Osteoblast (primary cell): Measurements from ENCODE around the gene ARNT2. TPM values are rescaled to one million over a fixed set of nuclear protein-coding genes. Genes with fewer than 3 reads are reported as not detected.

ENCODE experiments used
- DNase-seq: peaks from one replicate; pipeline ENCODE4 v3.0.0; 2011; ENCODE audit warnings: low spot score, mixed read lengths; ENCODE audit not compliant: insufficient read length; ENCODE audit errors: missing footprints
- H2AFZ ChIP-seq: 2 replicates; pipeline ENCODE4 v1.6.0; 2011; ENCODE audit warnings: mild to moderate bottlenecking, low read length
- H3K27ac ChIP-seq: 2 replicates; pipeline ENCODE4 v1.5.1; 2011; ENCODE audit warnings: mild to moderate bottlenecking, low read depth, low read length, moderate library complexity
- H3K27me3 ChIP-seq: 2 replicates; pipeline ENCODE4 v1.6.0; 2012; ENCODE audit warnings: mild to moderate bottlenecking, control low read depth, inconsistent platforms, low read length, moderate library complexity; ENCODE audit not compliant: insufficient read depth
- H3K36me3 ChIP-seq: 2 replicates; pipeline ENCODE4 v1.5.1; 2011; ENCODE audit warnings: mild to moderate bottlenecking, low read length, control low read depth, moderate library complexity; ENCODE audit not compliant: insufficient read depth
- H3K4me1 ChIP-seq: 2 replicates; pipeline ENCODE4 v1.5.1; 2011; ENCODE audit warnings: mild to moderate bottlenecking, low read length, control low read depth, moderate library complexity; ENCODE audit not compliant: insufficient read depth
- H3K4me2 ChIP-seq: 2 replicates; pipeline ENCODE4 v1.6.0; 2011; ENCODE audit warnings: mild to moderate bottlenecking, low read length; ENCODE audit not compliant: insufficient read depth
- H3K4me3 ChIP-seq: fragments of 200-600 bp; sonication (generic); 3 replicates; pipeline ENCODE4 v1.5.1; 2012; ENCODE audit warnings: mild to moderate bottlenecking, low read length, inconsistent platforms; ENCODE audit not compliant: insufficient read depth
- H3K79me2 ChIP-seq: 2 replicates; pipeline ENCODE4 v1.6.0; 2012; ENCODE audit warnings: mild to moderate bottlenecking, low read length, control low read depth, inconsistent platforms; ENCODE audit not compliant: insufficient read depth
- H3K9me3 ChIP-seq: 2 replicates; pipeline ENCODE4 v1.5.1; 2011; ENCODE audit warnings: low read depth, low read length, control low read depth
- H4K20me1 ChIP-seq: 2 replicates; pipeline ENCODE4 v1.6.0; 2012; ENCODE audit warnings: mild to moderate bottlenecking, low read length, control low read depth; ENCODE audit not compliant: insufficient read depth
- CTCF ChIP-seq: IDR thresholded peaks from 2 replicates; pipeline ENCODE4 v1.5.1; 2011; ENCODE audit warnings: mild to moderate bottlenecking, low read depth, low read length, moderate library complexity; ENCODE audit errors: extremely low read depth
- total RNA-seq: library from RNA; depleted of rRNA; stranded (reverse); fragments of >200 nt; gene quantifications from 2 replicates; pipeline ENCODE4 v1.2.3, GENCODE V29; 2012

The ARNT2 gene
- total RNA-seq, 1 donor = 30.0 TPM

GRCh38 chr15:80612118-80612823 is 208.1 kb downstream of the ARNT2 start:
- Histone ChIP-seq H2AFZ (no peak overlapping the region), H3K4me2 (no peak overlapping the region), H3K4me1 (peaks cover 14% of the 10 kb centered on the region), H3K27ac (no peak overlapping the region), H3K79me2 (no peaks in the 10 kb centered on the region), H4K20me1 (no peaks in the 10 kb centered on the region), H3K36me3 (no peaks in the 10 kb centered on the region), H3K9me3 (no peaks in the 10 kb centered on the region), H3K27me3 (no peaks in the 10 kb centered on the region), H3K4me3 (no peak overlapping the region)
- no peak for TF ChIP-seq CTCF
- DNase-seq = no peak

GRCh38 chr15:80613762-80614365 is 209.7 kb downstream of the ARNT2 start:
- no peak for TF ChIP-seq CTCF
- Histone ChIP-seq H3K27me3 (no peaks in the 10 kb centered on the region), H3K27ac (no peak overlapping the region), H3K9me3 (no peaks in the 10 kb centered on the region), H2AFZ (no peak overlapping the region), H3K4me1 (peaks cover 19% of the 10 kb centered on the region), H3K79me2 (no peaks in the 10 kb centered on the region), H3K36me3 (no peaks in the 10 kb centered on the region), H4K20me1 (no peaks in the 10 kb centered on the region), H3K4me3 (no peak overlapping the region), H3K4me2 (no peak overlapping the region)
- DNase-seq = no peak

- Histone ChIP-seq H4K20me1 (no peaks in the 10 kb centered on the region), H3K27ac (no peak overlapping the region), H2AFZ (no peak overlapping the region), H3K4me3 (no peak overlapping the region), H3K4me1 (peaks cover 25% of the 10 kb centered on the region), H3K79me2 (no peaks in the 10 kb centered on the region), H3K4me2 (no peak overlapping the region), H3K9me3 (no peaks in the 10 kb centered on the region), H3K36me3 (no peaks in the 10 kb centered on the region), H3K27me3 (no peaks in the 10 kb centered on the region)
- no peak for DNase-seq
- TF ChIP-seq CTCF = no peak
Measured at GRCh38 chr15:80614711-80615360, 210.7 kb downstream of the ARNT2 start.

- Histone ChIP-seq H3K27ac (no peak overlapping the region), H3K36me3 (no peaks in the 10 kb centered on the region), H2AFZ (no peak overlapping the region), H3K4me1 (peaks cover 25% of the 10 kb centered on the region), H3K79me2 (no peaks in the 10 kb centered on the region), H3K4me3 (no peak overlapping the region), H4K20me1 (no peaks in the 10 kb centered on the region), H3K27me3 (no peaks in the 10 kb centered on the region), H3K4me2 (no peak overlapping the region), H3K9me3 (no peaks in the 10 kb centered on the region)
- no peak for DNase-seq
- TF ChIP-seq CTCF = no peak
Measured at GRCh38 chr15:80615361-80615736, 211.2 kb downstream of the ARNT2 start.
